K562 (cell line): ENCODE results near the gene ANO1. TPM values are rescaled to one million over a fixed set of nuclear protein-coding genes. Genes with fewer than 3 reads are reported as not detected.

Experiments used
- ATAC-seq: fragments of 200-7000 bp; cut with Tn5 transposase; 3 replicates; pipeline ENCODE4 v1.9.1; 2020; ENCODE audit warnings: moderate library complexity
- BruUV-seq: library from RNA; stranded (reverse); fragments of 400-500 nt; replicated peaks from 2 replicates; lab custom pipeline; 2021; lab: Mats Ljungman, UMichigan
- CTCF ChIA-PET: fragments of 300-600 bp; formaldehyde crosslinking; extraction: SDS; loops from one replicate; lab custom pipeline; 2021; ENCODE audit warnings: low intra/inter-chr PET ratio; lab: Yijun Ruan, JAX
- POLR2A ChIA-PET: fragments of 300-600, 350-650 bp; sonication (Branson Sonifier 250); formaldehyde crosslinking; extraction: SDS; loops from one replicate; lab custom pipeline; 2021; ENCODE audit warnings: antibody characterized with exemption, inconsistent platforms; lab: Yijun Ruan, JAX
- DNase-seq, 4 experiments: peaks; one replicate each; pipeline versions ENCODE4 v3.0.0 to v3.0.0-alpha.2; 2011 to 2018; ENCODE audit warnings: low spot score in 3 of 4, mixed read lengths in 3 of 4; ENCODE audit errors: extremely low read depth in 1 of 4
- FAIRE-seq: peaks from 2 replicates; lab custom pipeline; 2011; peaks lifted over from hg19 to GRCh38; lab: Jason Lieb, UNC
- H2AFZ ChIP-seq: 2 replicates; pipeline ENCODE4 v1.6.0; 2011; ENCODE audit warnings: low read depth, low read length, control low read depth, inconsistent platforms
- H3K27ac ChIP-seq: fragments of 200-600 bp; 3 replicates; pipeline ENCODE4 v1.8.0; 2011; ENCODE audit warnings: low read depth, mild to moderate bottlenecking, control low read depth, inconsistent platforms, low read length, moderate library complexity, mixed read lengths; ENCODE audit errors: extremely low read depth
- H3K27me3 ChIP-seq, 2 experiments: fragments of 300-600 bp in 1 of 2; 2 replicates in 1 of 2; 3 replicates in 1 of 2; pipeline versions ENCODE4 v1.6.0 to v1.8.0; 2011; ENCODE audit warnings: inconsistent platforms in 2 of 2, low read length in 2 of 2, mild to moderate bottlenecking in 1 of 2, mixed read lengths in 1 of 2, moderate library complexity in 1 of 2; ENCODE audit not compliant: control insufficient read depth in 2 of 2, insufficient read depth in 2 of 2
- H3K36me3 ChIP-seq: fragments of 300-600 bp; 3 replicates; pipeline ENCODE4 v1.8.0; 2011; ENCODE audit warnings: mild to moderate bottlenecking, low read length, inconsistent platforms; ENCODE audit not compliant: control insufficient read depth, insufficient read depth
- H3K4me1 ChIP-seq, 2 experiments: fragments of 200-600 bp in 1 of 2; replicated peaks in 1 of 2; 2 replicates in 1 of 2; 3 replicates in 1 of 2; pipeline versions ENCODE4 v1.5.1 to v1.8.0; 2011; ENCODE audit warnings: inconsistent platforms in 2 of 2, low read length in 2 of 2, mild to moderate bottlenecking in 1 of 2, mixed read lengths in 1 of 2, moderate library complexity in 1 of 2; ENCODE audit not compliant: control insufficient read depth in 2 of 2, insufficient read depth in 2 of 2
- H3K4me2 ChIP-seq: 2 replicates; pipeline ENCODE4 v1.6.1; 2011; ENCODE audit warnings: low read length, control low read depth, inconsistent platforms, mixed read lengths; ENCODE audit not compliant: insufficient read depth
- H3K4me3 ChIP-seq: fragments of 200-600 bp; sonication (generic), shearing (Covaris generic); 2 replicates; pipeline ENCODE4 v1.5.1; 2016; ENCODE audit warnings: control low read depth, inconsistent platforms
- H3K79me2 ChIP-seq: fragments of 200-600 bp; 3 replicates; pipeline ENCODE4 v1.8.0; 2011; ENCODE audit warnings: low read length, inconsistent platforms; ENCODE audit not compliant: control insufficient read depth, insufficient read depth
- H3K9ac ChIP-seq, 2 experiments: 2 replicates each; pipeline versions ENCODE4 v1.6.0 to v1.6.1; 2011; ENCODE audit warnings: low read depth in 2 of 2, low read length in 2 of 2, control low read depth in 1 of 2, inconsistent platforms in 1 of 2, mild to moderate bottlenecking in 1 of 2, mixed read lengths in 1 of 2; ENCODE audit not compliant: insufficient read depth in 1 of 2
- H3K9me1 ChIP-seq: one replicate; pipeline ENCODE4 v1.6.0; 2011; ENCODE audit warnings: inconsistent platforms, mild to moderate bottlenecking, low read length, moderate library complexity; ENCODE audit not compliant: control insufficient read depth, insufficient read depth
- H3K9me3 ChIP-seq: replicated peaks from 2 replicates; pipeline ENCODE4 v1.5.1; 2011; ENCODE audit warnings: low read depth, low read length, inconsistent platforms; ENCODE audit not compliant: control insufficient read depth, insufficient read depth
- H4K20me1 ChIP-seq: replicated peaks from 2 replicates; pipeline ENCODE4 v1.6.1; 2011; ENCODE audit warnings: low read length, inconsistent platforms, mixed read lengths; ENCODE audit not compliant: control insufficient read depth, insufficient read depth
- ELF1 ChIP-seq: fragments of 200-800 bp; sonication (Bioruptor generic); IDR thresholded peaks from 2 replicates; pipeline ENCODE4 v1.6.1; 2016; ENCODE audit warnings: missing genetic modification characterization, missing compliant biosample characterization
- KLF10 ChIP-seq: fragments of 250-450 bp; sonication (Bioruptor Pico); IDR thresholded peaks from 2 replicates; pipeline ENCODE4 v1.6.1; 2021; ENCODE audit warnings: matching md5 sums
- MAZ ChIP-seq, 2 experiments: fragments of 450-650 bp in 1 of 2; sonication (generic) in 1 of 2; formaldehyde crosslinking; IDR thresholded peaks in 1 of 2; conservative IDR thresholded peaks in 1 of 2; 2 replicates each; pipeline versions ENCODE4 v1.4.0 to v1.5.0; 2020; ENCODE audit warnings: mild to moderate bottlenecking in 1 of 2, missing genetic modification reagents in 1 of 2
- MEF2A ChIP-seq: IDR thresholded peaks from 2 replicates; pipeline ENCODE4 v1.6.1; 2011; ENCODE audit warnings: low read depth, mild to moderate bottlenecking, low read length, moderate library complexity; ENCODE audit not compliant: control insufficient read depth
- NCOA4 ChIP-seq: fragments of 450-650 bp; IDR thresholded peaks from 2 replicates; pipeline ENCODE4 v1.6.1; 2018; ENCODE audit warnings: mild to moderate bottlenecking; ENCODE audit not compliant: partially characterized antibody
- OTX1 ChIP-seq: fragments of 450-650 bp; formaldehyde crosslinking; IDR thresholded peaks from 2 replicates; pipeline ENCODE4 v1.4.0; 2022; ENCODE audit warnings: mild to moderate bottlenecking
- TRIM24 ChIP-seq, 2 experiments: fragments of 450-650 bp; IDR thresholded peaks; 2 replicates each; pipeline ENCODE4 v1.6.1; 2016
- ZC3H8 ChIP-seq: fragments of 450-650 bp; IDR thresholded peaks from 2 replicates; pipeline ENCODE4 v1.6.1; 2017
- ZNF274 ChIP-seq: IDR thresholded peaks from 2 replicates; pipeline ENCODE4 v1.6.1; 2011; ENCODE audit warnings: low read depth, mild to moderate bottlenecking, low read length, moderate library complexity, borderline replicate concordance
- ZSCAN29 ChIP-seq: fragments of 450-650 bp; IDR thresholded peaks from 2 replicates; pipeline ENCODE4 v1.6.1; 2017
- WGBS: fragments of 100-300 bp; shearing (Covaris generic); methylation state at CpG from one replicate; pipeline ENCODE4 v1.1.6; 2016; ENCODE audit warnings: low coverage, mixed read lengths; ENCODE audit not compliant: insufficient coverage; ENCODE audit errors: missing lambda C conversion rate; 5-methylcytosine and 5-hydroxymethylcytosine counted together
- in situ Hi-C: fragments of 300-500 bp; cut with MboI; formaldehyde crosslinking; loops from 4 replicates; pipeline ENCODE4 v1.15.0; 2018; ENCODE audit warnings: inconsistent platforms, mixed read lengths
- intact Hi-C: fragments of 100-400 bp; cut with micrococcal nuclease; formaldehyde crosslinking; loops from 2 replicates; pipeline ENCODE4 v1.14.2; 2022
- polyA plus RNA-seq, 8 experiments: library from polyadenylated mRNA; depleted of rRNA in 4 of 8; stranded (reverse) in 5 of 8; unstranded in 3 of 8; fragments of >200 nt; fragmentation: Nextera tagmentation in 2 of 8; fragmentation: Illumina TruSeq in 1 of 8; extraction: Ambion mirVana in 2 of 8; extraction: Trizol in 1 of 8; gene quantifications; 2 replicates each; pipeline versions ENCODE4 v1.2.1 to v1.2.3, GENCODE V29; 2011 to 2014; ENCODE audit warnings: inconsistent platforms in 1 of 8, missing spikeins in 1 of 8
- total RNA-seq, 7 experiments: library from RNA; depleted of rRNA in 6 of 7; stranded (reverse); fragments of >200 nt in 6 of 7; fragmentation: Illumina TruSeq in 2 of 7; extraction: Trizol in 2 of 7; gene quantifications; 2 replicates each; pipeline versions ENCODE4 v1.2.1 to v1.2.3, GENCODE V29; 2011 to 2021; ENCODE audit warnings: low replicate concordance in 1 of 7
- TF ChIP-seq, protein P1 (sequence below): fragments of 250-450 bp; sonication (Bioruptor Pico); IDR thresholded peaks from 2 replicates; pipeline ENCODE4 v1.5.0; 2021
- TF ChIP-seq, protein P2 (sequence below): fragments of 250-450 bp; sonication (Bioruptor Pico); IDR thresholded peaks from 2 replicates; pipeline ENCODE4 v1.9.0; 2021; ENCODE audit warnings: mild to moderate bottlenecking, inconsistent platforms

ANO1 gene
- total and polyA plus RNA-seq, 9 of the 15 experiments (the other 6 are each of a cell fraction or from before 2014, with no cell fraction given) = not detected

- TF ChIP-seq MEF2A = no peak
These were observed 106.3 kb downstream of the ANO1 start (continued) for GRCh38 chr11:70184396-70184795.

DNA sequence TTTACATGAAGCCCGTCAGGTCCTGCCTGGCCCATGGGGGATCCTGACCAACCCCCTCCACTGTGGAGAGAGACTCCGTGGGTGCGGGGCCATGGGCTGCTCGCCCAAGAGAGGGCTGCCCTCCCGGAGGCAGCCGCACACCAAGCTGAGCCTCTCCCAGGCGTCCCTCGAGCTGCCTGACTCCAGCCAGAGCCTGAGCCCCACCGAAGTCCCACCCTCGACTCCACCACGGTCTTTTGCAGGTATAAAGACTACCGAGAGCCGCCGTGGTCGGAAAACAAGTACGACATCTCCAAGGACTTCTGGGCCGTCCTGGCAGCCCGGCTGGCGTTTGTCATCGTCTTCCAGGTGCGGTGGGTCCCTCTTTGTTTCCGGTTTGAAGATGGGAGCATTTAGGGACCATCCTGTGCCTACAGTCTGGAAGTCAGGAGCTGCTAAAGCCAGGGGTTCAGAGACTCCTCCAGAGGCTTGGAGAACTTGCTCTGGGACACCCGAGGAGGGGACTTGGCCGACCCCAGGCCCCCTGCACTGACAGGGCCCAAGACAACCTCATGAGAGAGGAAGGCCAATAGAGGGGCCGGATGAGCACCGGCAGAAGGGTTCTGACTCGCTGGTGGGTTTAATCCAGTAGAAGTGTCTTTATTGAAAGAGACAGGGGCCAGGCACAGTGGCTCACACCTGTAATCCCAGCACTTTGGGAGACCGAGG, 107.4 kb downstream of the ANO1 start:
- Histone ChIP-seq H3K9me3 (no peaks in the 10 kb centered on the region), H3K27ac (no peak overlapping the region), H3K9ac (no peak overlapping the region), H4K20me1 (0 out of 2 replicates have a peak, but pooled peaks cover 9% of the 10 kb centered on the region), H3K79me2 (no peaks in the 10 kb centered on the region), H3K4me2 (no peak overlapping the region), H3K36me3 (no peaks in the 10 kb centered on the region), H2AFZ (no peak overlapping the region), H3K27me3 (peaks cover 39 to 82% of the 10 kb centered on the region in 2 experiments; a peak in 4 of 5 replicates), H3K4me3 (no peak overlapping the region), H3K4me1 (peaks cover 0 to 14% of the 10 kb centered on the region in 2 experiments; a peak in 2 of 5 replicates), H3K9me1 (no peaks in the 10 kb centered on the region)
- intact Hi-C loops (no loop called here), in situ Hi-C loops (loop anchor here (10.0 kb wide), 1 partner anchor 471 kb away; no protein-coding TSS in a partner anchor)
- whole genome bisulfite sequencing = 1% methylated on average over 23 of the region's 28 CpGs
- CTCF ChIA-PET = interaction anchor here (0.6 kb wide), 1 partner anchor 1086 kb away, joined by 4 read pairs; no protein-coding TSS in a partner anchor
- POLR2A ChIA-PET = interaction anchor here (0.6 kb wide), 1 partner anchor 362 kb away, joined by 3 read pairs; no protein-coding TSS in a partner anchor
- no peak for DNase-seq
- no peak for ATAC-seq
- BruUV-seq = no TSS peak
- TF ChIP-seq ZSCAN29 = no peak
- TF ChIP-seq ZNF274 = no peak
- no peak for TF ChIP-seq KLF10 (CRISPR knock-in tag)
- TF ChIP-seq ZC3H8 = no peak
- TF ChIP-seq ELF1 (tag) = no peak
- TF ChIP-seq MAZ (CRISPR knock-in tag; conservative IDR thresholded peaks at IDR 0.05 in 1 of 2, IDR thresholded peaks at IDR 0.05 in 1 of 2) = no peak
- TF ChIP-seq TRIM24 (IDR thresholded peaks at IDR 0.05) = no peak
- no peak for TF ChIP-seq OTX1 (CRISPR knock-in tag)
- TF ChIP-seq, protein P1, sequence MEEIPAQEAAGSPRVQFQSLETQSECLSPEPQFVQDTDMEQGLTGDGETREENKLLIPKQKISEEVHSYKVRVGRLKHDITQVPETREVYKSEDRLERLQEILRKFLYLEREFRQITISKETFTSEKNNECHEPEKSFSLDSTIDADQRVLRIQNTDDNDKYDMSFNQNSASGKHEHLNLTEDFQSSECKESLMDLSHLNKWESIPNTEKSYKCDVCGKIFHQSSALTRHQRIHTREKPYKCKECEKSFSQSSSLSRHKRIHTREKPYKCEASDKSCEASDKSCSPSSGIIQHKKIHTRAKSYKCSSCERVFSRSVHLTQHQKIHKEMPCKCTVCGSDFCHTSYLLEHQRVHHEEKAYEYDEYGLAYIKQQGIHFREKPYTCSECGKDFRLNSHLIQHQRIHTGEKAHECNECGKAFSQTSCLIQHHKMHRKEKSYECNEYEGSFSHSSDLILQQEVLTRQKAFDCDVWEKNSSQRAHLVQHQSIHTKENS (CRISPR knock-in tag) = no peak
- no peak for TF ChIP-seq NCOA4
- TF ChIP-seq, protein P2, sequence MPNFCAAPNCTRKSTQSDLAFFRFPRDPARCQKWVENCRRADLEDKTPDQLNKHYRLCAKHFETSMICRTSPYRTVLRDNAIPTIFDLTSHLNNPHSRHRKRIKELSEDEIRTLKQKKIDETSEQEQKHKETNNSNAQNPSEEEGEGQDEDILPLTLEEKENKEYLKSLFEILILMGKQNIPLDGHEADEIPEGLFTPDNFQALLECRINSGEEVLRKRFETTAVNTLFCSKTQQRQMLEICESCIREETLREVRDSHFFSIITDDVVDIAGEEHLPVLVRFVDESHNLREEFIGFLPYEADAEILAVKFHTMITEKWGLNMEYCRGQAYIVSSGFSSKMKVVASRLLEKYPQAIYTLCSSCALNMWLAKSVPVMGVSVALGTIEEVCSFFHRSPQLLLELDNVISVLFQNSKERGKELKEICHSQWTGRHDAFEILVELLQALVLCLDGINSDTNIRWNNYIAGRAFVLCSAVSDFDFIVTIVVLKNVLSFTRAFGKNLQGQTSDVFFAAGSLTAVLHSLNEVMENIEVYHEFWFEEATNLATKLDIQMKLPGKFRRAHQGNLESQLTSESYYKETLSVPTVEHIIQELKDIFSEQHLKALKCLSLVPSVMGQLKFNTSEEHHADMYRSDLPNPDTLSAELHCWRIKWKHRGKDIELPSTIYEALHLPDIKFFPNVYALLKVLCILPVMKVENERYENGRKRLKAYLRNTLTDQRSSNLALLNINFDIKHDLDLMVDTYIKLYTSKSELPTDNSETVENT (CRISPR knock-in tag) = no peak
- TF ChIP-seq, all 486 proteins: peak for 0
- FAIRE-seq = no peak
